ENCODE measurements around the gene METAP1D. TPM values are rescaled to one million over a fixed set of nuclear protein-coding genes. Genes with fewer than 3 reads are reported as not detected.

Gene METAP1D
- 0.79 and 2.1 TPM in 2 replicates for total RNA-seq

DNA sequence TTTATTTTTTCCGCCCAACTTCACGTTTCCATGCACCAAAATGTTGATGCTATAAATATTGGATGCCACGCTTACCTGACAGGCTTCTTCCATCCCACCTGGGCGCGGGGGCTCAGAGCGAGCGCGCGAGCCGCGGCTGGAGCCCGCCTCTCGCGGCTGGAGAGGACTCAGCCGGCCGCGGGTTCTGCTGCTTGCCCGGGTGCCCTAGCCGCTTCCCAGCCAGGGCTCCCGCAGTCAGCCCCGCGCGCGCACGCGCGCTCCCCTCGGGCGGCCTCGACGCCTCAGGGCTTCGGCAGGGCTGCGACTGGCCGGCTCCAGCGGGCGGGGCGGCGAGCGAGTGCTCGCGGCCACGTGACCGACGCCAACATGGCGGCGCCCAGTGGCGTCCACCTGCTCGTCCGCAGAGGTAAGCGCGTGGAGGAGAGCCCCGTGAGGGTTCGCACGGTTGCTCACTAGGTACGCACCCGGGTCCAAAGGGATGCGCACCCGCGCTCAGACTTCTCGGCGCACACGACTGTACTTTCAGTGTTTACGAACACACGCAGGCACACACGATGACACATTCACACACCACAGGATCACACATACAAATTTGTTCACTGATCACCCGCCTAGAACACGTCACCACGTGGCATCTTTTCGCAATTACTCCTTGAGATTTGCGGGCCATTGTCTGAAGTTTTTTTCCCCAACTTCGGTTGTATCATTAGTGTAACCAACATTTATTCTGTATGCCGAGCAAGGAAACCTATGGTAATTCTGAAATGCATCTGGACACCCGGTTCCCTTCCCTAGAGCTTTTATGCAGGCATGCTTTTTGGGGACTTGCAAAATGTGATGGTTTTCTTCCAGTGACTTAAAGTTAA is at the start of gene METAP1D:
METAP1D (plus strand) TSS at position 350 of the 866 bp plus-strand sequence; CDS start at position 367, 17 bp downstream.

DNA sequence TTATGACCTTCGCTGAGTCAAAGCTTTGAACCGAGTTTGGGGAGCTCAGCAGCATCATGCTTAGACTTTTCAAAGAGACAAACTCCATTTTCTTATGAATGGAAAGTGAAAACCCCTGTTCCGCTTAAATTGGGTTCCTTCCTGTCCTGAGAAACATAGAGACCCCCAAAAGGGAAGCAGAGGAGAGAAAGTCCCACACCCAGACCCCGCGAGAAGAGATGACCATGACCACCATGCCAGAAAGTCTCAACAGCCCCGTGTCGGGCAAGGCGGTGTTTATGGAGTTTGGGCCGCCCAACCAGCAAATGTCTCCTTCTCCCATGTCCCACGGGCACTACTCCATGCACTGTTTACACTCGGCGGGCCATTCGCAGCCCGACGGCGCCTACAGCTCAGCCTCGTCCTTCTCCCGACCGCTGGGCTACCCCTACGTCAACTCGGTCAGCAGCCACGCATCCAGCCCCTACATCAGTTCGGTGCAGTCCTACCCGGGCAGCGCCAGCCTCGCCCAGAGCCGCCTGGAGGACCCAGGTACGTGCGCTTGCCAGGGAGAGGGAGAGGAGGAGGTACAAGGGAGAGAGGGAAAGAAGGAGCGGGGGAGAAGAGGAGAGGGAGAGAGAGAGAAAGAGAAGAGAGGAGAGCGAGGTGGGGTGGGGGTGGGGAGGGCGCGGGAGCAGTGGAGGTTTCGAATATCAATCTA is 85.9 kb downstream of the METAP1D start, which contains the start of gene DLX1:
DLX1 (plus strand) TSS at position 48 of the 700 bp plus-strand sequence; CDS start at position 219, 171 bp downstream.

GRCh38 chr2:172102391-172103359 is 102.9 kb downstream of the METAP1D start, which contains the start of gene DLX2:
DLX2 (minus strand) TSS chr2:172102900; CDS start chr2:172102538, 362 bp downstream.

Other genes starting within 250 kb of the METAP1D start
- gene SLC25A12, start 105.7 kb upstream of the METAP1D start, total RNA-seq, result 8.2 and 26.8 TPM in 2 replicates
- 32.6 and 42.6 TPM in 2 replicates for gene HAT1, start 77.5 kb upstream of the METAP1D start, total RNA-seq
- not detected in 2 replicates for gene DLX1, start 85.6 kb downstream of the METAP1D start, total RNA-seq
- gene DLX2, start 102.9 kb downstream of the METAP1D start, total RNA-seq, result not detected in 2 replicates